ENCODE results near the gene KATNIP. TPM values are rescaled to one million over a fixed set of nuclear protein-coding genes. Genes with fewer than 3 reads are reported as not detected.

Gene KATNIP
- polyA plus RNA-seq, 1 experiment: 21.2 TPM

- no peaks in the 10 kb centered on the region for H3K27me3 ChIP-seq (ENCODE audit: control insufficient read depth, insufficient read depth, low read length)
- DNase-seq (ENCODE audit: low read depth, low spot score): no peak
- no peak overlapping the region for H3K27ac ChIP-seq (ENCODE audit: low read depth, low read length)
- no peak for TF ChIP-seq CTCF (IDR thresholded peaks at IDR 0.05; ENCODE audit: low read depth, low read length)
- ChIA-PET POLR2A (no interaction called here), CTCF (no interaction called here)
- H3K4me3 ChIP-seq (ENCODE audit: low read depth, low read length): no peak overlapping the region
- no peaks in the 10 kb centered on the region for H3K9me3 ChIP-seq (ENCODE audit: control insufficient read depth, insufficient read depth, low read length)
These were observed 23.8 kb upstream of the KATNIP start for GRCh38 chr16:27526180-27526579.

GRCh38 chr16:27528294-27528693 is 21.6 kb upstream of the KATNIP start:
- TF ChIP-seq CTCF (IDR thresholded peaks at IDR 0.05; ENCODE audit: low read depth, low read length): no peak
- POLR2A ChIA-PET: no interaction called here
- no peak overlapping the region for H3K27ac ChIP-seq (ENCODE audit: low read depth, low read length)
- CTCF ChIA-PET: interaction anchor here (0.8 kb wide), 1 partner anchor 13 kb away, joined by 3 read pairs; no protein-coding TSS in a partner anchor
- no peak for DNase-seq (ENCODE audit: low read depth, low spot score)
- no peaks in the 10 kb centered on the region for H3K27me3 ChIP-seq (ENCODE audit: control insufficient read depth, insufficient read depth, low read length)
- H3K9me3 ChIP-seq (ENCODE audit: control insufficient read depth, insufficient read depth, low read length): no peaks in the 10 kb centered on the region
- H3K4me3 ChIP-seq (ENCODE audit: low read depth, low read length): no peak overlapping the region

GRCh38 chr16:27529962-27530361 is 20.0 kb upstream of the KATNIP start:
- no peak for TF ChIP-seq CTCF (IDR thresholded peaks at IDR 0.05; ENCODE audit: low read depth, low read length)
- POLR2A ChIA-PET: interaction anchor here (0.6 kb wide), 1 partner anchor 20 kb away, joined by 3 read pairs; the partner anchor contains the start of genes GTF3C1 and KATNIP
- H3K27ac ChIP-seq (ENCODE audit: low read depth, low read length): no peak overlapping the region

GRCh38 chr16:27531186-27531585 is 18.8 kb upstream of the KATNIP start:
- no peaks in the 10 kb centered on the region for H3K27me3 ChIP-seq (ENCODE audit: control insufficient read depth, insufficient read depth, low read length)
- no peaks in the 10 kb centered on the region for H3K9me3 ChIP-seq (ENCODE audit: control insufficient read depth, insufficient read depth, low read length)
- TF ChIP-seq CTCF (IDR thresholded peaks at IDR 0.05; ENCODE audit: low read depth, low read length): no peak
- CTCF ChIA-PET: interaction anchor here (0.6 to 1.2 kb wide), 2 partner anchors 15 to 241 kb away, joined by 3 read pairs; no protein-coding TSS in a partner anchor
- no peak for DNase-seq (ENCODE audit: low read depth, low spot score)
- POLR2A ChIA-PET: no interaction called here
- H3K4me3 ChIP-seq (ENCODE audit: low read depth, low read length): no peak overlapping the region
- no peak overlapping the region for H3K27ac ChIP-seq (ENCODE audit: low read depth, low read length)

More at GRCh38 chr16:27529962-27530361, 20.0 kb upstream of the KATNIP start:
- H3K4me3 ChIP-seq (ENCODE audit: low read depth, low read length): no peak overlapping the region
- H3K27me3 ChIP-seq (ENCODE audit: control insufficient read depth, insufficient read depth, low read length): no peaks in the 10 kb centered on the region
- DNase-seq (ENCODE audit: low read depth, low spot score): peak; percentile 24
- CTCF ChIA-PET: interaction anchor here (1.1 kb wide), 1 partner anchor 15 kb away, joined by 3 read pairs; no protein-coding TSS in a partner anchor
- H3K9me3 ChIP-seq (ENCODE audit: control insufficient read depth, insufficient read depth, low read length): no peaks in the 10 kb centered on the region

GRCh38 chr16:27531826-27532800 is 17.8 kb upstream of the KATNIP start:
- H3K4me3 ChIP-seq (ENCODE audit: low read depth, low read length): no peak overlapping the region
- H3K27ac ChIP-seq (ENCODE audit: low read depth, low read length): no peak overlapping the region
- H3K27me3 ChIP-seq (ENCODE audit: control insufficient read depth, insufficient read depth, low read length): no peaks in the 10 kb centered on the region
- CTCF ChIA-PET: no interaction called here
- no peaks in the 10 kb centered on the region for H3K9me3 ChIP-seq (ENCODE audit: control insufficient read depth, insufficient read depth, low read length)
- no peak for DNase-seq (ENCODE audit: low read depth, low spot score)
- TF ChIP-seq CTCF (IDR thresholded peaks at IDR 0.05; ENCODE audit: low read depth, low read length): no peak
- POLR2A ChIA-PET: no interaction called here
